H1 (cell line): ENCODE results near the gene TK1. TPM values are rescaled to one million over a fixed set of nuclear protein-coding genes. Genes with fewer than 3 reads are reported as not detected.
A peak's percentile ranks its signal among the peaks of the same experiment; 100 is the strongest.

Source experiments
- CTCF ChIA-PET: fragments of 300-600 bp; sonication (Branson Sonifier 250); formaldehyde crosslinking; loops from one replicate; lab custom pipeline; 2021; ENCODE audit not compliant: partially characterized antibody; lab: Charles Lee
- POLR2A ChIA-PET: fragments of 300-600 bp; sonication (Branson Sonifier 250); formaldehyde crosslinking; loops from one replicate; lab custom pipeline; 2021; ENCODE audit warnings: inconsistent platforms; ENCODE audit not compliant: partially characterized antibody; lab: Charles Lee
- DNase-seq, 2 experiments: peaks; one replicate each; pipeline versions ENCODE4 v3.0.0 to v3.0.0-alpha.2; 2010 to 2022; ENCODE audit warnings: low spot score in 2 of 2, low read depth in 1 of 2, mixed read lengths in 1 of 2
- FAIRE-seq: peaks from 2 replicates; lab custom pipeline; 2011; peaks lifted over from hg19 to GRCh38; lab: Jason Lieb, UNC
- H2AFZ ChIP-seq: 2 replicates; pipeline ENCODE4 v1.8.1; 2012; ENCODE audit warnings: low read length, inconsistent platforms
- H2AK5ac ChIP-seq: 2 replicates; pipeline ENCODE4 v1.6.1; 2013; ENCODE audit warnings: low read depth, low read length
- H2BK120ac ChIP-seq: replicated peaks from 2 replicates; pipeline ENCODE3; 2013; ENCODE audit warnings: low read depth, low read length, inconsistent platforms
- H2BK12ac ChIP-seq: 2 replicates; pipeline ENCODE4 v1.6.1; 2013; ENCODE audit warnings: low read depth, low read length
- H2BK15ac ChIP-seq: 2 replicates; pipeline ENCODE4 v1.6.1; 2013; ENCODE audit warnings: low read length
- H2BK20ac ChIP-seq: 2 replicates; pipeline ENCODE4 v1.6.1; 2013; ENCODE audit warnings: low read length
- H2BK5ac ChIP-seq: 2 replicates; pipeline ENCODE4 v1.6.1; 2013; ENCODE audit warnings: low read depth, low read length
- H3K14ac ChIP-seq: 2 replicates; pipeline ENCODE4 v1.6.1; 2013; ENCODE audit warnings: inconsistent platforms; ENCODE audit not compliant: insufficient read length
- H3K18ac ChIP-seq: 2 replicates; pipeline ENCODE4 v1.6.1; 2013; ENCODE audit warnings: low read length; ENCODE audit errors: extremely low read depth
- H3K23ac ChIP-seq: 2 replicates; pipeline ENCODE4 v1.6.1; 2013; ENCODE audit warnings: inconsistent platforms; ENCODE audit not compliant: insufficient read length
- H3K23me2 ChIP-seq: 2 replicates; pipeline ENCODE4 v1.6.1; 2013; ENCODE audit warnings: low read depth, low read length
- H3K27ac ChIP-seq: 2 replicates; pipeline ENCODE4 v1.6.1; 2011; ENCODE audit warnings: low read depth, low read length, inconsistent platforms
- H3K27me3 ChIP-seq, 4 experiments: replicated peaks in 1 of 4; 1 replicate in 1 of 4; 2 replicates in 3 of 4; pipeline versions ENCODE4 v1.6.1 to v1.8.1; 2011 to 2013; ENCODE audit warnings: low read length in 3 of 4, mild to moderate bottlenecking in 3 of 4, inconsistent platforms in 2 of 4, mixed read lengths in 2 of 4, moderate library complexity in 1 of 4; ENCODE audit not compliant: control insufficient read depth in 3 of 4, insufficient read depth in 3 of 4; ENCODE audit errors: extremely low read depth in 1 of 4
- H3K36me3 ChIP-seq, 4 experiments: 2 replicates each; pipeline versions ENCODE4 v1.6.1 to v1.8.1; 2011 to 2013; ENCODE audit warnings: mild to moderate bottlenecking in 4 of 4, low read length in 3 of 4, moderate library complexity in 2 of 4, control low read depth in 1 of 4, inconsistent platforms in 1 of 4; ENCODE audit not compliant: insufficient read depth in 4 of 4, control insufficient read depth in 2 of 4
- H3K4ac ChIP-seq: replicated peaks from 2 replicates; pipeline ENCODE3; 2013; ENCODE audit warnings: low read length, low read depth, mixed read lengths, inconsistent platforms; ENCODE audit not compliant: insufficient read length
- H3K4me1 ChIP-seq, 4 experiments: replicated peaks in 1 of 4; 1 replicate in 1 of 4; 2 replicates in 3 of 4; pipeline versions ENCODE4 v1.6.1 to v1.8.1; 2011 to 2013; ENCODE audit warnings: low read length in 3 of 4, inconsistent platforms in 2 of 4, mixed read lengths in 1 of 4; ENCODE audit not compliant: insufficient read depth in 4 of 4, control insufficient read depth in 3 of 4
- H3K4me2 ChIP-seq, 2 experiments: 2 replicates each; pipeline versions ENCODE4 v1.6.1 to v1.8.1; 2011 to 2013; ENCODE audit warnings: low read depth in 2 of 2, low read length in 2 of 2, control low read depth in 1 of 2, inconsistent platforms in 1 of 2, mild to moderate bottlenecking in 1 of 2; ENCODE audit not compliant: insufficient read depth in 1 of 2
- H3K4me3 ChIP-seq, 4 experiments: fragments of 200-600, 300-600 bp in 1 of 4; sonication (generic), shearing (Covaris generic), sonication (Bioruptor Twin) in 1 of 4; 2 replicates each; pipeline versions ENCODE4 v1.5.1 to v1.8.1; 2011 to 2016; ENCODE audit warnings: low read length in 4 of 4, low read depth in 3 of 4, control low read depth in 2 of 4, inconsistent platforms in 2 of 4, mild to moderate bottlenecking in 2 of 4, mixed read lengths in 1 of 4, moderate library complexity in 1 of 4; ENCODE audit not compliant: insufficient read depth in 2 of 4; ENCODE audit errors: extremely low read depth in 1 of 4
- H3K56ac ChIP-seq: replicated peaks from 2 replicates; pipeline ENCODE3; 2013; ENCODE audit warnings: low read depth, mild to moderate bottlenecking, mixed read lengths, low read length, inconsistent platforms; ENCODE audit not compliant: insufficient read length
- H3K79me1 ChIP-seq: 2 replicates; pipeline ENCODE4 v1.6.1; 2013; ENCODE audit warnings: low read depth, low read length, control low read depth
- H3K79me2 ChIP-seq, 2 experiments: 2 replicates each; pipeline versions ENCODE4 v1.6.1 to v1.8.1; 2012 to 2013; ENCODE audit warnings: low read length in 2 of 2, mild to moderate bottlenecking in 2 of 2, inconsistent platforms in 1 of 2; ENCODE audit not compliant: insufficient read depth in 2 of 2, control insufficient read depth in 1 of 2
- H3K9ac ChIP-seq, 4 experiments: replicated peaks in 1 of 4; 1 replicate in 1 of 4; 2 replicates in 3 of 4; pipeline versions ENCODE4 v1.6.1 to v1.8.1; 2011 to 2013; ENCODE audit warnings: low read depth in 3 of 4, low read length in 3 of 4, control low read depth in 2 of 4, mild to moderate bottlenecking in 2 of 4, moderate library complexity in 2 of 4, inconsistent platforms in 1 of 4; ENCODE audit errors: extremely low read depth in 1 of 4
- H3K9me3 ChIP-seq, 2 experiments: 2 replicates each; pipeline versions ENCODE4 v1.6.1 to v1.8.1; 2012 to 2013; ENCODE audit warnings: mild to moderate bottlenecking in 2 of 2, moderate library complexity in 2 of 2, control low read depth in 1 of 2, inconsistent platforms in 1 of 2, low read depth in 1 of 2, low read length in 1 of 2, mixed read lengths in 1 of 2; ENCODE audit not compliant: insufficient read depth in 2 of 2
- H4K20me1 ChIP-seq, 2 experiments: replicated peaks in 1 of 2; 2 replicates each; pipeline versions ENCODE3 to v1.8.1; 2011 to 2013; ENCODE audit warnings: inconsistent platforms in 2 of 2, low read length in 2 of 2, mild to moderate bottlenecking in 1 of 2; ENCODE audit not compliant: insufficient read depth in 2 of 2, control insufficient read depth in 1 of 2
- H4K5ac ChIP-seq: 2 replicates; pipeline ENCODE4 v1.6.1; 2013; ENCODE audit warnings: low read length, low read depth, mixed read lengths, inconsistent platforms; ENCODE audit not compliant: insufficient read length
- H4K8ac ChIP-seq: 2 replicates; pipeline ENCODE4 v1.8.0; 2013; ENCODE audit warnings: mild to moderate bottlenecking, moderate library complexity, low read length, inconsistent platforms; ENCODE audit not compliant: insufficient read depth; ENCODE audit errors: extremely low read depth
- H4K91ac ChIP-seq: replicated peaks from 2 replicates; pipeline ENCODE3; 2013; ENCODE audit warnings: low read length, mixed read lengths, inconsistent platforms; ENCODE audit not compliant: insufficient read length
- GABPA ChIP-seq: IDR thresholded peaks from 2 replicates; pipeline ENCODE4 v1.6.1; 2011; ENCODE audit warnings: mild to moderate bottlenecking, low read length, moderate library complexity, borderline replicate concordance; ENCODE audit not compliant: insufficient read depth
- KDM4A ChIP-seq: IDR thresholded peaks from one replicate; pipeline ENCODE4 v1.7.1; 2012; ENCODE audit warnings: low read depth, mild to moderate bottlenecking, moderate library complexity, low read length, inconsistent platforms; ENCODE audit not compliant: severe bottlenecking
- WGBS, 2 experiments: shearing (Covaris generic) in 1 of 2; methylation state at CpG; one replicate each; pipeline versions ENCODE4 v1.1.6 to v1.1.7; 2013 to 2015; ENCODE audit warnings: low lambda C conversion rate in 2 of 2, mixed read lengths in 2 of 2, inconsistent platforms in 1 of 2, low coverage in 1 of 2, missing lambda C conversion rate in 1 of 2; ENCODE audit not compliant: insufficient replicate concordance in 2 of 2, insufficient coverage in 1 of 2, insufficient read length in 1 of 2; ENCODE audit errors: extremely low coverage in 1 of 2, missing lambda C conversion rate in 1 of 2; 5-methylcytosine and 5-hydroxymethylcytosine counted together
- polyA plus RNA-seq, 7 experiments: library from polyadenylated mRNA; depleted of rRNA in 3 of 7; stranded (reverse) in 5 of 7; unstranded in 2 of 7; fragments of >200 nt in 5 of 7; fragments of 200-250 nt in 2 of 7; gene quantifications; 1 replicate in 5 of 7; 2 replicates in 1 of 7; 4 replicates in 1 of 7; pipeline versions ENCODE4 v1.2.1 to v1.2.3, GENCODE V29; 2011 to 2013; ENCODE audit warnings: missing spikeins in 2 of 7, mixed read lengths in 2 of 7
- total RNA-seq: library from RNA; stranded (reverse); fragmentation: NEBNext Ultra II Directional; extraction: Animal tissue kit (Norgen Biotek cat#: 25700); gene quantifications from 2 replicates; pipeline ENCODE4 v1.2.1, GENCODE V29; 2021

TK1 gene
- total and polyA plus RNA-seq, 2 of the 8 experiments (the other 6 are each of a cell fraction or from before 2014, with no cell fraction given): 66.9 to 147 TPM

DNA sequence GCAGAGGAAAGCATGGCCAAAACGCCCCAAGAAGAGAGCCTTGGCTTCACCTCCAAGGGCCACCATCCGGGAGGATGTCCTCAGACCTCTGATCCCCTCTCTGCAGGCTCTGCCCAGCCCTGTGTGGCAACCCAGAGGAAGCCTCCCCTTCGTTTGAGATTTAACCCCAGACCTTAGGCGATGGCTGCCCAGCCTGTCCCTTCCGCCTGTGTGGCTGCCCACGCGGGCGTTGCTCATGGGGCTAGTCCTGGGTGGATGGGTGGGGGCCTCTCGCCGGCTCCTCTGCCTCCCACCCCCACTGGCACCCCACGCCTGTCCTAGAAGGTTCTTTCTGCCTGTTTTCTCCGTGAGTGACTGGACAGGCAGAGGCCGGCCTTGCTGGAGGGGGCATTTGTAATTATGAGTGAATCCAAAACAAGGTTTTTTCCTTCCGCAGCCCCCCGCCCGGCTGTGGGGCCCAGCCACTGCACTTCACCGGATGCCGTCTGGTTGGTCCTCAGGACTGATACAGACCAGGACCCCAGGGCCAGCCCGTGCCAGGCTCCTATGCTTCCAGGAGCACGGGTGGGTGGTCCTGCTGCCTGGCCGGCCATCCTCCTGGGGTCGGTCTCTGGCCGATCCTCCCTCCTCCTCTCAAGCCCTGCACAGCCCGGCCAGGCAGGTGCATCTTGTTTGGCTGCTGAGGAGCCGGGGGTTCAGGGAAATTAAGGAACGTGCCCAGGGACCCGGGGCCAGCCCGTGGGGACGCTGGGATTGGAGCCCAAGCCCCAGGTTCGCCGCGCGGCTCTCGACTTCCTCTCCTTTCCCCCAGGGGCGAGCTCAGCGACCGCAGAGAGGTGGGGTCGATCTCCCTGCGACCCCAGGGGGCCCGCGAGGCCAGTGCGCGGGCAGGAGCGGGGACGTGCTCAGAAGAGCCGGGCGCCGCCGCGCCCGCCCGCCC, 44.4 kb upstream of the TK1 start, which contains the start of gene TMEM235:
TMEM235 (plus strand) TSS at position 636 of the 940 bp plus-strand sequence. CDS start 393 bp downstream, outside the sequence.
- peak within 1 kb of the TSS; percentile 55 to 68 (median 61) for H3K4me3 ChIP-seq
- H2BK20ac ChIP-seq: no peak within 1 kb of the TSS
- peak within 1 kb of the TSS; percentile 57; the same call in 1 of the 2 replicates for H4K8ac ChIP-seq
- H4K5ac ChIP-seq: no peak within 1 kb of the TSS
- peaks cover 0 to 8% (median 5%) of the 10 kb centered on the region in 4 experiments; a peak in 5 of 7 replicates for H3K4me1 ChIP-seq
- H3K36me3 ChIP-seq: no peaks in the 10 kb centered on the region
- no peak within 1 kb of the TSS; the same call in 1 of the 2 replicates for H2BK15ac ChIP-seq
- H3K27me3 ChIP-seq: peaks cover 0 to 27% (median 22%) of the 10 kb centered on the region in 4 experiments; a peak in 6 of 7 replicates
- H3K27ac ChIP-seq: no peak within 1 kb of the TSS
- no peak within 1 kb of the TSS for H3K4ac ChIP-seq
- CTCF ChIA-PET: interaction anchor here (1.1 to 4.6 kb wide), 2 partner anchors 20 to 55 kb away, joined by 3 to 24 read pairs; no protein-coding TSS in a partner anchor
- no peak within 1 kb of the TSS for H3K14ac ChIP-seq
- no peak for FAIRE-seq
- H3K79me2 ChIP-seq: no peaks in the 10 kb centered on the region
- H3K23ac ChIP-seq: no peak within 1 kb of the TSS
- H4K20me1 ChIP-seq: peaks cover 0 to 2% of the 10 kb centered on the region in 2 experiments
- H3K9me3 ChIP-seq: no peaks in the 10 kb centered on the region
- TF ChIP-seq KDM4A (peak; percentile 51), GABPA (no peak)
- peak within 1 kb of the TSS; percentile 81 to 82 for H3K4me2 ChIP-seq
- no peak within 1 kb of the TSS for H3K9ac ChIP-seq
- POLR2A ChIA-PET: interaction anchor here (1.5 kb wide), 1 partner anchor 9 kb away, joined by 5 read pairs; no protein-coding TSS in a partner anchor
- peaks cover 5% of the 10 kb centered on the region; the same call in 1 of the 2 replicates for H3K23me2 ChIP-seq
- H2BK12ac ChIP-seq: no peak within 1 kb of the TSS
- DNase-seq: peak in 1 of 2 experiments; percentile 65
- H3K18ac ChIP-seq: no peak within 1 kb of the TSS; the same call in 1 of the 2 replicates
- H3K79me1 ChIP-seq: no peaks in the 10 kb centered on the region
- H4K91ac ChIP-seq: no peak within 1 kb of the TSS
- H2AK5ac ChIP-seq: no peak within 1 kb of the TSS
- H2BK5ac ChIP-seq: no peak within 1 kb of the TSS
- H2AFZ ChIP-seq: peak within 1 kb of the TSS; percentile 80; the same call in 1 of the 2 replicates
- WGBS, 2 experiments: 49% methylated on average over 28 of the region's 52 CpGs; no CpG with 5 or more reads in 1 of the 2 experiments
- no peak within 1 kb of the TSS for H2BK120ac ChIP-seq
- H3K56ac ChIP-seq: no peak within 1 kb of the TSS
